NCI-H526 (cell line): ENCODE measurements around the gene ST8SIA4.

ENCODE experiments used
- DNase-seq, 2 experiments: peaks; one replicate each; lab custom pipeline; 2025; lab: John Stamatoyannopoulos, UW

Gene ST8SIA4

GRCh38 chr5:100903039-100903887, at the start of gene ST8SIA4:
Gene ST8SIA4, minus strand, starts transcription at chr5:100903282. Its CDS starts 327 bp downstream, at chr5:100902955.
- DNase-seq: no peak

- DNase-seq: no peak
These were observed 47.9 kb upstream of the ST8SIA4 start for GRCh38 chr5:100950985-100951384.

- no peak for DNase-seq
These were observed 10.2 kb upstream of the ST8SIA4 start for GRCh38 chr5:100913298-100913697.

- DNase-seq: no peak
These were observed 6.0 kb upstream of the ST8SIA4 start for GRCh38 chr5:100909034-100909433.

GRCh38 chr5:100905259-100905914, 2.3 kb upstream of the ST8SIA4 start:
- no peak for DNase-seq

- no peak for DNase-seq
These were observed 1.3 kb upstream of the ST8SIA4 start for GRCh38 chr5:100904259-100904861.

GRCh38 chr5:100902440-100903038, 543 bp downstream of the ST8SIA4 start:
- DNase-seq: no peak

GRCh38 chr5:100901821-100902341, 1.2 kb downstream of the ST8SIA4 start:
- DNase-seq: no peak

- no peak for DNase-seq
These were observed 2.0 kb downstream of the ST8SIA4 start for GRCh38 chr5:100900796-100901781.

- DNase-seq: no peak
These were observed 2.8 kb downstream of the ST8SIA4 start for GRCh38 chr5:100900142-100900795.

- no peak for DNase-seq
These were observed 3.4 kb downstream of the ST8SIA4 start for GRCh38 chr5:100899675-100900074.

GRCh38 chr5:100898504-100899346, 4.4 kb downstream of the ST8SIA4 start:
- DNase-seq: no peak

GRCh38 chr5:100896054-100896453, 7.0 kb downstream of the ST8SIA4 start:
- DNase-seq: no peak

- DNase-seq: no peak
These were observed 12.5 kb downstream of the ST8SIA4 start for GRCh38 chr5:100890461-100891008.

- DNase-seq: no peak
These were observed 13.2 kb downstream of the ST8SIA4 start for GRCh38 chr5:100889896-100890295.

- DNase-seq: no peak
These were observed 13.8 kb downstream of the ST8SIA4 start for GRCh38 chr5:100889165-100889743.

- no peak for DNase-seq
These were observed 25.8 kb downstream of the ST8SIA4 start for GRCh38 chr5:100877274-100877673.

- no peak for DNase-seq
These were observed 30.5 kb downstream of the ST8SIA4 start for GRCh38 chr5:100872408-100873190.
